ENCODE data around the gene KIAA1671. TPM values are rescaled to one million over a fixed set of nuclear protein-coding genes. Genes with fewer than 3 reads are reported as not detected.
"Not testable (repeated sequence)": the region's sequence is repeated elsewhere in the genome, so short reads cannot be mapped to it uniquely, and the experiment has no call there.

KIAA1671 gene
- polyA plus RNA-seq, 1 donor: 27.1 TPM

DNA sequence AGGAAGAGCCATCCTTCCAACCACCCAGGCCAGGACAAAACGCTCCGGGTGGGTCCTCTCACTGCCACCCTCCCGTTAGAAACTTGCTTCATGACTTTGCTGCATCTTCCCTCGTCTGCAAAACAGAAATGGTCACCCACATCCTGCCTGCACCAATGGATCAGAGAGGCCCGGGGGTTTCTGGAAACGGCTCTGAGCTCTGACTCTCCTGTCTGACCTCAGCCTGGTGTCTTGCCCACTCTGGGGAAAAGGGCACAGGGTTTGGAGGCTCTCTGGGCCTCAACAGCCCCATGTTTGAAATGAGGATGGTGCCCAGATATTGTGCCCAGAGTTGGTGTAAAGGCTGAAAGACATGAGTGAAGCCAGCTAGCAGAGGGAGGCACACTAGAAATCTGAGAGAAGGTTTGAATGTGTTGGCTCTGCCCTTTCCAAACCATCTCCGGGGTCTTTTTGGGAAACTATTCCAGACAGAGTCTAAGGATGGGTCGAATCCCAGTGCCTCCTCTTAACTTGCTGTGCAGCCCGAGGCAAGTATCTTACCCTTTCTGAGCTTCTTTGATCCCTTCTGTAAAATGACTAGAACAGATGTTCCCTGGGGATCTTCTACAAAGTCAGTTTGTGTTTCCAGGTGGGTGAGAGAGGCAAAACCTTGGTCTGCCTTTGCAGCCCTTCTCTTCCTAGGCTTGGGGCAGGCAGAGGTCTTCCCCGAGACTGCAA, 249.2 kb downstream of the KIAA1671 start:
- DNase-seq: no peak

DNA sequence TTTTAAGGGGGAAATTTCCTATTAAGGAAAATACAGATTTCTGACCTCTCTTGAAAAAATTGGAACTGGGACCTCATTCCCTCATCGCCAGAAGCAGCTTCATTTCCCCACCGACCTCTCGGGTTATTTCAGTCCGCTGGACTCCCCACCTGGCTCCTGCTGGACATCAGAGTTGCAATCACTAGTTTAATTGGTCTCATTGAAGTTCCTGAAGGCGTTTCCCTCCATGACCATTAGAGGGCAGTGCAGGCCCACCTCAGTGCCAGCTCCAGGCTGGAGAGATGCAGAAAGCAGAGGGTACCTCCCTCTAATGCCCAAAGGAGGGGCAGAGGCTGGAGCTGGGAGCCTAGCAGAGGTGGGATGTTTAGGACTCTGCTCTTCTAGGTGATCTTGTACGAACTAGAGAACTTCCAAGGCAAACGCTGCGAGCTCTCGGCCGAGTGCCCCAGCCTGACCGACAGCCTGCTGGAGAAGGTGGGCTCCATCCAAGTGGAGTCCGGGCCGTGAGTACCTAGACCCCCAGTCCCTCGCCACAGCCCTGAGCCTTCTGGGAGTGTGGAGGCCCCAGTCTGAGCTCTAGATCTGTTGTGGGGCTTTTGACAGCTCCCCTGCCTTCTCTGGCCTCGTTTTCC, 249.9 kb downstream of the KIAA1671 start:
- peak; percentile 64 for DNase-seq

DNA sequence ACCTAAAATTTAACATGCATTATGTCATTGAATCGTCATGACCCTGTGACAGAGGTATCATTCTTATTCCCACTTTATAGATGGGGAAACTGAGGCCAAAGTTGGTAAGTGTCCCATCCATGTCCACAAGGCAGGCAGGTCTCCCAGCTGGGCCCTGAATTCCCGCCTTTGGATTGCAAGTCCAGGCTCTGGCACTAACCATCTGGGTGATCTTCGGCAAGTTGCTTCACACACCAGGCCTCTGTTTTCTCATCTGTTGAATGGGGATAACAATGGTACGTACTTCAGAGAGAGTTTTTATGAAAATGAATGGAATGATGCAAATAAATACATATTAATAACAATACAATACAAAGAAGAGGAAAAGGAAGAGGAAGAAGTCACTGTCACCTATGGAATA, 250.6 kb downstream of the KIAA1671 start:
- no peak for DNase-seq

DNA sequence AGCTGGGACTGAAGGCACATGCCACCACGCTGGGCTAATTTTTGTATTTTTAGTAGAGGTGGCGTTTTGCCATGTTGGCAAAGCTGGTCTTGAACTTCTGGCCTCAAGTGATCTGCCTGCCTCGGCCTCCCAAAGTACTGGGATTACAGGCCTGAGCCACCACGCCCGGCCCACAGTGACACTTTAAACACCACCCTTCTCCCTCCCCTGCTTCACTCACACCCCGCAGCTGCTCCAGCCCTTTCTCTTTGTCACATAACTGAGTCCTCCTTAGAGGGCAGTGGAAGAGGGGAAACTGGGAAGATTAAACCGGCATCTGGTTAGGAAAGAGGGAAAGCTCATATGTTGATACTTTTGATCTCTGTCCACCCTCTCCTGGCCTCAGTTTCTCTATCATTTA, 252.0 kb downstream of the KIAA1671 start:
- not testable (repeated sequence) for DNase-seq

DNA sequence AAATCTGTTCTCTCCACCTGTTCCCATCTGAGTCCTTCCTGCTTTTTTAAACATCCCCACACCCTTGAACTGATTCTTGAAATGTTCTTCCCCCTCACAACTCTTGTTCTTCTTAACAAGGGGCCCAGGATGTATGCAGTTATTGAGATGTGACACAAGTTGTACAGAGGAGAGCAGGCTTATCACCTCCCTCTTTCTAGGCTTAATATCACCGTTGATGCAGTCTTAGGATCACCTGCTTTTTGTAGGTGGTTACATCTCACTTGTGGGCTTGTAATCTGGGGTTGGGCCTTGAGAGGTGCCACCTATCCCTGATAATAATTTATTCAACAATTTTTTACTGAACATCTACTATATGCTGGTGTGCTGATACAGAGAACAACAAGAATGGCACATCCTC, 253.3 kb downstream of the KIAA1671 start:
- no peak for DNase-seq

DNA sequence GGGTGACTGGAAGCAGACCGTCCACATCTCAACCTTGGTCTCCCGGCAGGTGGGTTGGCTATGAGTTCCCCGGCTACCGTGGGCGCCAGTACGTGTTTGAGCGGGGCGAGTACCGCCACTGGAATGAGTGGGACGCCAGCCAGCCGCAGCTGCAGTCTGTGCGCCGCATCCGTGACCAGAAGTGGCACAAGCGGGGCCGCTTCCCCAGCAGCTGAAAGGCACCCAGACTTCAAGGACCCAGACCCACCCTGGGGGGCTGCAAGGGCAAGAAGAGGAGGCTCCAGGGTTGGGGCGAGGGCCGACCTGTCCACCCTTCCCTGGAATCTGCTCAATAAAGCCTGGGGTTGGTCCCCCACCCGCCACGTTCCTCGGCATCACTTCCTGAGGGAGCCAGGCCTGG, 254.5 kb downstream of the KIAA1671 start:
- DNase-seq: no peak

DNA sequence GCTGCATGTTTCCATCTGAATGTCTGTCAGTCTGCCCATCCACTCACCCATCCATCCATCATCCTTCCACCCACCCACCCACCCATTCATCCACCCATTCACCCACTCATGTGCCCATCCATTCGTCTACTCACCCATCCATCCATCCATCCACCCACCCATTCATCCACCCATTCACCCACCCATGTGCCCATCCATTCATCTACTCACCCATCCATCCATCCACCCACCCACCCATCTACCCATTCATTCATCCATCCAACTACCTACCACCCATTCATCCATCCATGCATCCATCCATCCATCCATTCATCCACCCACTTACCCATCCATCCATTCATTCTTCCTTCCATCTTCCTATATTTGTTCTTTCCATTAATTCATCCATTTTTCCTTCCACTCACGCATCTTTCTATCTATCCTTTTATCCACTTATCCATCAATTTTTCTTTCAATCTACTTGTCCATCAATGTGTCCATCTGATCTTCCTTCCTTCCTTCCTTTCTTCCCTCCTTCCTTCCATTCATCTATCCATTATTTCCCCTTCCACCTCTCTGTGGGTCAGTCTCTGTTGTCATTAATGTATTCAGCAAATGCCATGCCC, 255.1 kb downstream of the KIAA1671 start:
- DNase-seq: no peak

DNA sequence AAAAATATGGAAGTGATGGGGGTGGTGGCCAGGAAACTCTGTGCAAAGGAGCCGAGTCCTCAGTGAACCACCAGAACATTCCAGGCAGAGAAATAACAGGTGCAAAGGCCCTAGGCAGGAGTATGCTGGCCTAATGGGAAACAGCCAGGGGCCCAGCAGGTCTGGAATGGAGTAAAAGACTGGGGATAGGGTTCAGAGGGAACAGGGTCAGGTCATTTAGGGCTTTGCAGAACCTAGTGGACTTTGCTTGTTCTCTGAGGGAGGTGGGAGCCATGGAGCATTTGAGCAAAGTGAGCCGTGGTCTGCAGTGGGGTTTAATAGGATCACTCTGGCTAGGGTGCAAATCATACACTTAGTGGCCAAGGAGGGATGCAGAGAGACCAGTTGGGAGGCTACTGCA, 255.8 kb downstream of the KIAA1671 start:
- no peak for DNase-seq

DNA sequence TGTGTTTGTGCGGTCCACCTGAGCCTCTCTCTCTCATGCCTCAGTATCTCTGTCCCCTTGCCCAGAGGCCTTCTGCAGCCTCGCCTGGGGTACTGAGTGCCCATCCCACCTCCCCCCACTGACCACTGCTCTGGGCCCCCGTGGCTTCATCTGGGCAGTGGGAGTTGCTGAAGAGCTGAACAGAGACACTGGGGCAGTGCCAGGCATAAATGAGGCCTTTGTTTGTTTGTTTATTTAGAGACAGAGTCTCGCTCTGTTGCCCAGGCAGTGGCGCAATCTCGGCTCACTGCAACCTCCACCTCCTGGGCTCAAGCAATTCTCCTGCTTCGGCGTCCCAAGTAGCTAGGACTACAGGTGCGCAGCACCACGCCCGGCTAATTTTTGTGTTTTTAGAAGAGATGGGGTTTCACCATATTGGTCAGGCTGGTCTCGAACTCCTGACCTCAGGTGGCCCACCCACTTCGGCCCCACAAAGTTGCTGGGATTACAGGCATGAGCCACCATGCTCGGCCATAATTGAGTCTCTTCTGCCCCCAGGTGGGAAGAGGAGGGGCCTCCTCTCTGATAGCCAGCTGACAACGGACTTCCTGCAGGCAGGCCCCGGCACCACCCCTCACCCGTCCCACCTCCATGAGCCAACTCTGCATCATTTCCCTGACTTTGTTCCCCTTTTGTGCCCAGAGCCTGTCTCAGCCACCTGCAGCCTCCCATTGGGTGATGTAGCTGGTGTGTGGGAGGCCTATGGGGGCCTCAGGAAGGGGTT, 256.4 kb downstream of the KIAA1671 start:
- no peak for DNase-seq

DNA sequence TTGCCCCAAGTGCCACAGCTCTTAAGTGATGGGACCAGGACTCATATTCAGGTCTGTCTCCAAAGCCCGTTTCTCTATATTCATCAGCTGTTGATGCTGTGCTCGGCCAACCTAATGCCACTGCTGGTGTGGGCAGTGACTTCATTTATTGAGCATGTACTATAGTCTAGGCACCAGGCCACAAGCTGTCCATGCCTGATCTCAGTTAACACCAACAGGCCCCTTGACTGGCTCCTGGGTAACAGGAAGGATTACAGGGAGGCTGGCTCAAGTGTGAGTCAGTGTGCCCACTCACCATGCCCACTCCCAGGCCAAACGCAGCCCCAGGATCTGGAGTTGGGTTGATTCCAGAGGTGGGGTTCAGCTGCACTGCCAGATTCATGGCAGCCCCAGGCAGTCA, 258.3 kb downstream of the KIAA1671 start:
- DNase-seq: no peak

DNA sequence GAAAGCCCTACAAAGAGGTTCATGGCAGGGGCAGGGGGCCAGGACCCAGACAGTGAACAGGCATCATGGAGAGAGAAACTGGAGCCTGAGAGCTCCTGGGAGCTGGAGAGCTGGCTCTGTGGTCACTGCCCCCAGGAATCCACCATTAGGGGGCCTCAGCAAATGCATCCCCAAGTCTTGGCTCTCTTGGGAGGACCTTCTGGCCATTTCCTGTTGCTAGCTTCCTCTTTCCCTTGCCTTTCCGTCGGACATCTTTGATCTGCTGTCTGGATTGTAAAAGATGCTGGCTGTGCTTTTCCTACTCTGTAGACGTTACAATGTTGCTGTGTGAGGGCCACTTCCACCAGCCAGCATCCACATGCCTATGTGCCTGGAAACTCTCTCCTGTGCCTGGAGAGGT, 259.8 kb downstream of the KIAA1671 start:
- DNase-seq: no peak

DNA sequence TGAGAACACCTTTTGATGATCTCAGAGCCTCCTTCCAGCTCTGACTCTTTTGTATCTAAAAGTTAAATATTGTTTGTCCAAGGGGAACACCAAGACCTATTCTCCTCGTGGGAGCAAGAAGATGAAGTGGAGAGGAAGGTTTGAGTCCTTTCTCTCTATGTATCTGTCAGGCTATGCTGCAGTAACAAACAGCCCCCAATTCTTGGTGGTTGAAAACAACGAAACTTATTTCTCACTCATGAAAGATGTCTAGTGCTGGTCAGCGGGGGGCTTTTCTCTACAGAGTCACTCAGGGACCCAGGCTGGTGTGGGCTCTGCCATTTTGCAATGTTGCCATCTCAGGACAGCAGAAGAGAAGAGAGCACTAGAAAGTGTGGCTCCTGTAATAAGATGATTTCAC, 260.7 kb downstream of the KIAA1671 start:
- DNase-seq: no peak

DNA sequence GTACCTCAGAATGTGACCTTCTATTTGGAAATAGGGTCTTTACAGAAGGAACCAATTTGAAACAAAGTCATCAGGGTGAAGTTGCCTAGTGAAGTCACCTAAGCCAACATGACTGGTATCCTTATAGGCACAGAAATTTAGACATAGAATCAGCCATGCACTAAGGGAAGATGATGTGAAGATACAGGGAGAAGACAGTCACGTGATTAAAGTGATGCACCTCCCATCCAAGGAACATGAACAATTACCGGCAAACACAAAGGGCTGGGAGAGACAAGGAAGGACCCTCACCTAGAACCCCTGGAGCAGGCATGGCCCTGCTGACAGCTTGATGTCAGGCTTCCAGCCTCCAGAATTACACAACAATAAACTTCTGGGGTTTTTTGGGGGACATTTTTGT, 263.7 kb downstream of the KIAA1671 start:
- no peak for DNase-seq

DNA sequence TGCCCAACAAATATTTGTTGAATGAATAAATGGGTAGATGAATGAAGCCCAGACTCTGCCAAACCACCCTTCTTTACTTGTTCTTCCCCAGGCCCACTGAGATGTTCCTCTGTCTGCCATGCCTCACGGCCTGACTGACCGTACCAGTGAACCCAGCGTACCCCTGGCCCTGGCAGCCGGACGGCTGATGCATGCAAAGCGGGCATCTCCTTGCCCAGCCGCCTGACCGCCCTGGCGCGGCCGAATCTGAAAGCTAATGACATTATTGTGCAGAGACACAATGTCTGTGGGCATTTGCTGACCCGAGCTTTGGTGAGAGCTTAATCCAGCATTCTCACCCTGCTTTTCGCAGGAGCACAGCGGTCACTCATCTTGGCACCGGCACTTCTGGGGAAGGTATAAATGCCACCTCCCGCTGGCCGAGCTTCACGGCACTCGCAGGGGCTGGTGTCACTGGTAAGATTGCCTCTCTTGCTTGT, 266.7 kb downstream of the KIAA1671 start, which contains the start of gene CRYBB2:
Gene CRYBB2 (plus strand): TSS at position 429 of the 479 bp plus-strand sequence. CDS start 1,791 bp downstream, outside the sequence.
- DNase-seq: no peak

DNA sequence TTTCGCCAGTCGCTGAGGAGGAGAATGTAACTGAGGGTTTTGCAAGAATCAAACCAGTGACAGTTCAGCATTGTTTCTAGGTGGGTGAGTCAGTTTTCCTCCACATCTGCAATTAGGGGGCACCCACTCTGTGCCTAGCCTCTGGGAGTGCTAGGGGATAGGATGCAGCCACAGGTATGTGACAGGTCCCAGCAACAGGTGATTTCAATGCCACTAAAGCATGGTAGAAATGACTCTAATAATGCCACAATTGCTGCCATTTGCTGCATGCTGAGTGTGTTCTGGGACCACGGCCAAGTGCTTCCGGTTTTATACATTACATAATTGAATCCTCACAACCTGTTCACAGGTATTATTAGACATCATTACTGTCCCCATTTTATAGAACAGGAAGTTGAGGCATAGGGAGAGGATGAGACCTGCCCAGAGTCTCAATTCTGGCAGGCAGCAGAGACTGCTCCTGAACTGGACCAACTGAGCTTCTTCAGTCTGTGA, 267.5 kb downstream of the KIAA1671 start:
- DNase-seq: no peak

DNA sequence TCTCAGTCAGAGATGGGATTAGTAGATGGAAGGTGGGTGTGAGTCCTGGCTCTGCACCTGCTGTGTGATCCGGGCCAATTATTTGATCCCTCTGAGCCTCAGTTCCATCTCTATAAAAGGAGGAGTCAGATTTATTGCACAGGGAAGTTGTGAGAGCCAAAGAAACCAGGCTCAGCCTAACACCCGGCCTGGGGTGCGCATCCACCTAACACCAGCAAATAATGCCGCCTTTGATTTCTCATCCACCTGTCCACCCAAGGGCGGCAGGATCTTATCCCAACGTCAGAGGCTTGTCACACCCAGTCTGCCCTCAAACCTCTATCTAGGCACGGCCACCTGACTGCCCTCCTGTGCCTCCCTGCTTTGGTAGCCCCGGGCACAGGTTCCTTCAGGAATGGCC, 269.3 kb downstream of the KIAA1671 start:
- DNase-seq: no peak

DNA sequence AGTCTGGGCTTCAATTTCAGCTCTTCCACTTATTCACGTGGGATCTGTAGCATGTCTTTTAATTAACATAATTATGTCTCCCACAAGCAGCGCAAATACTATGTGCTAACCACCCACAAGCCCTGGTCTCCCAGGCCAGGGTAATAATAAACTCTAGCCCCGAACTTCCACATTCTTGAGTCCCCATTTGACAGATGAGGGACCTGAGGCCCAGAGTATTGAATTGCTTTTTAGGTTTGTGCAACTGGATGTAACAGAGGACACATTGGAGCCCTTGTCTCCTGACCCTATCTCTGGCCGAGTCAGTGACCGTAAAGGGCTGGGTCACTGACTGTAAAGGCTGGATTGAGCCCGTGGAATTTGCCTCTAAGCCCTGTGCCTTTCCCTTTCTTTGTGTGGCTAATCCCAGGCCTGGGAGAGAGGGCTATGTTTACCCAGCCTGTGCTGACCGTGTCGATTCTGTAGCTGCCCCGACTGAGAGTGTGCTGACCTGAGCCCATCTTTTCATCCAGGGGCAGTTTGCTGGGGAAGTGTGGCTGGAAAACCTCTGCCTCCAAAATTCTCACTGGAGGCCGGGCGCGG, 270.8 kb downstream of the KIAA1671 start:
- DNase-seq: no peak

DNA sequence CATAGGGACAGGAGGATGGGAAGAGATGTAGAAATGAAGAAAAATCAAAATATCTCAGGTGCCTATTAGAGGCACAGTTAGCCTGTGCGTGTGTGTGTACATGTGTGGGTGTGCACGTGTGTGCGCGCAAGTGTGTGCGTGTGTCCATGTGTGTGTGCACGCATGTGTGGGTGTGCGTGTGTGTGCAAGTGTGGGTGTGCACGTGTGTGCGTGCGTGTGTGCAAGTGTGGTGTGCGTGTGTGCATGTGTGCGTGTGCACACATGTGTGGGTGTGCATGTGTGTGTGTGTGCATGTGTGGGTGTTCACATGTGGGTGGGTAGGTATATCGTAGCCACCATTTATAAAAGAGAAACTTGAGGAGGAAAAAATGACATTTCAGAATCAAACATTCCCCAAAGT, 276.3 kb downstream of the KIAA1671 start:
- DNase-seq: no peak

DNA sequence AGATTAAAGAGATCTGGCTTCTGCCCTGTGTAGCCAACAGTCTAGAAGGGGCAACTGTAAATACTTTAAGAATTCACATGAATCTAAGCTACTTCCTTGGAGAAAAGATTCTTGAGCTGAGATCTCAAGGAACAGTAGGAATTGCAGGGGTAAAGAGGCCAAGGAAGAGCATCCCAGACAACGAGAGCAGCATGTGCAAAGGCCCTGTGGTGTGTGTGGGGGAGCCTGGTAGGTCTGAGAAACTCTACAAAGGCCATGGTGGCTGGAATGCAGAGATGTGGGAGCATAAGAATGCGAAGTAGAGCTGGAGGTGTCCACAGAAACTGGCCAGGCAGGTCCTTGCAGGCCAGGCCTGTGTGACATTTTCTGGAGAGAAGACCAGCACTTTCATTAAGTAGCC, 278.2 kb downstream of the KIAA1671 start:
- DNase-seq: not testable (repeated sequence)

DNA sequence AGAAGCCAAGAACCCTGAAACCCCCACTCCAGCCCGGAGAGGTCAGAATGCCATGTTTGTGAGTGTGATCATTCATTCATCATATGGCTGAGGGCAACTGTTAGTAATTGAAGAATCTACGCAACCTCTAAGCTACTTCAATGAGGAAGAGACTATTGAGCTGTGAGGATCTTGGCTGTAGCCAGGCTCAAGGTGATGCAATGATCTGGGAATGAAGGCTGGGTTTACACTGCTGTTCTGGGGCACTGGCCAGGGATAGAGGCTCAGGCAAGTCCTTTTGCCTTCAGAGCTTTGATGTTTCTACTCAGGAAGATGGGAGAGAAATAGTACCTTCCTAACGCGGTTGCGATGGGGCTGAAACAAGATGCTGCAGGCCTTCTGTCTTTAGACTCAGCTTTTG, 279.8 kb downstream of the KIAA1671 start:
- no peak for DNase-seq

DNA sequence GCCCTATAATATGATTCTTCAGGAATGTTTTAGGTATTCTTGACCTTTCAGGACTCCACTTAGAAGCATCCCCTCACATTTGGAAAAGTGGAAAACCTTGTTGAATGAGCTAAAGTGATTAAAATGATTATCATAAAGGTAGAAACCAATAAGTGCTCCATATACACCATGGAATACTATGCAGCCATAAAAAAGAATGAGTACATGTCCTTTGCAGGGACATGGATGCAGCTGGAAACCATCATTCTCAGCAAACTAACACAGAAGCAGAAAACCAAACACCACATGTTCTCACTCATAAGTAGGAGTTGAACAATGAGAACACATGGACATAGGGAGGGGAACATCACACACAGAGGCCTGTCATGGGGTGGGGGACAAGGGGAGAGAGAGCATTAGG, 281.2 kb downstream of the KIAA1671 start:
- not testable (repeated sequence) for DNase-seq
